GM12878 (cell line): Measurements from ENCODE around the gene MSMB. TPM values are rescaled to one million over a fixed set of nuclear protein-coding genes. Genes with fewer than 3 reads are reported as not detected.

Experiments
- HSF1 ChIP-seq: fragments of 150-350 bp; IDR thresholded peaks from 2 replicates; pipeline ENCODE4 v1.6.1; 2014; ENCODE audit warnings: mild to moderate bottlenecking, low read depth, low read length
- SMAD5 ChIP-seq: IDR thresholded peaks from 2 replicates; pipeline ENCODE4 v1.6.1; 2016; ENCODE audit warnings: antibody characterized with exemption, low read depth
- TCF3 ChIP-seq: IDR thresholded peaks from 2 replicates; pipeline ENCODE4 v1.6.1; 2012; ENCODE audit warnings: low read depth, mild to moderate bottlenecking, low read length, borderline replicate concordance; ENCODE audit not compliant: insufficient read depth
- ZNF592 ChIP-seq: fragments of 450-650 bp; IDR thresholded peaks from 2 replicates; pipeline ENCODE4 v1.6.1; 2017; ENCODE audit warnings: mild to moderate bottlenecking, moderate library complexity
- polyA plus RNA-seq, 11 experiments: library from polyadenylated mRNA; depleted of rRNA in 4 of 11; unstranded in 6 of 11; stranded (reverse) in 5 of 11; fragments of >200 nt; fragmentation: Nextera tagmentation in 4 of 11; fragmentation: Illumina TruSeq in 1 of 11; extraction: Ambion mirVana in 4 of 11; extraction: Trizol in 1 of 11; gene quantifications; 1 replicate in 1 of 11; 2 replicates in 10 of 11; pipeline versions ENCODE4 v1.2.1 to v1.2.3, GENCODE V29; 2011 to 2016; ENCODE audit warnings: inconsistent platforms in 2 of 11, missing spikeins in 2 of 11, low read depth in 1 of 11
- total RNA-seq, 4 experiments: library from RNA; depleted of rRNA in 3 of 4; stranded (reverse); fragments of >200 nt in 3 of 4; fragmentation: Illumina TruSeq in 1 of 4; extraction: Trizol in 1 of 4; gene quantifications; 2 replicates each; pipeline versions ENCODE4 v1.2.1 to v1.2.3, GENCODE V29; 2013 to 2021

The MSMB gene
- total and polyA plus RNA-seq, 10 of the 15 experiments (the other 5 are each of a cell fraction or from before 2014, with no cell fraction given) = not detected

GRCh38 chr10:46091828-46092523 lies 45.9 kb upstream of the MSMB start (continued):
- TF ChIP-seq ZNF592 = no peak
- no peak for TF ChIP-seq SMAD5
- no peak for TF ChIP-seq HSF1
- TF ChIP-seq TCF3 = no peak
- TF ChIP-seq, all 136 proteins: peak for 2
